Erythroblast (primary cell): ENCODE measurements around the gene ITGAD.

Source experiments
- DNase-seq, 2 experiments: peaks; one replicate each; lab custom pipeline; 2025; lab: John Stamatoyannopoulos, UW
- GATA1 ChIP-seq: IDR thresholded peaks from 2 replicates; pipeline ENCODE4 v1.6.1; 2011; ENCODE audit warnings: low read depth, mild to moderate bottlenecking, control low read depth, low read length, moderate library complexity
- POLR2A ChIP-seq: IDR thresholded peaks from 2 replicates; pipeline ENCODE4 v1.6.1; 2011; ENCODE audit warnings: mild to moderate bottlenecking, low read length

The ITGAD gene

DNA sequence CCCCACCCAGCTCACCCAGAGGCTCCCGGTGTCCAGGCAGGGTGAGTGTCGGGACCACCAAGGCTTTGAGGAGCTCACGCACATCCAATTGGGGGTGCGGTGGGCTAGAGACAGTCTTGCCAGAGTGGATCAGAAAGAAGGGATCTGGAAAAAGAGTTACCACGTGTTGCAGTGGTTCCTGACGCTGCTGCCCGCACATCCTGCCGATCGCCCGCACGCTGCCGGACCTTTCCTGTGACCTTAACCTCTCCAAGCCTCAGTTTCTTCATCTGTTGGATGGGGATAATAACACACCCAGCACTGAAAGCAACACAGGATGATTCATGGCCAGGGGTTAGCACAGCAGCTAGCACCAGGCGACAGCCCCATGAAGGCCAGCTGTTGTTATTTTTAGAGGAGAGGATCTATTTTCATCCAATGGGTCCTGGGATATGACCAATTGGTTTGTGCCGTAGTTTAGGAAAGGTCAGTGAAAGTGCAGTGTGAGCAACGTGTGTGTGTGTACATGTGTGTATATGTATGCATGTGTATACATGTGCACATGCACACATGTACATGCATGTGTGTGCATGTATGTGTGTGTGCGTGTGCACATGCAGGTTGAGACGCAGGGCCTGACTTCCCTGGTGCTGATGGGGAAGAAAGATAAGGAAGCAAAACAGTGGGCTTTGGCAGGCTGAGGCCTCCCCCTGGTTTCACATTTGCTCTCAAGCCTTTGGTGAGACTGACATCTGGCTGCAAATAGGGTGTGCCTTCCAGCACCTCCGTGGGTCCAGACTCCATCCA is 35.6 kb upstream of the ITGAD start:
- DNase-seq, result no peak
- TF ChIP-seq POLR2A (no peak), GATA1 (no peak)

DNA sequence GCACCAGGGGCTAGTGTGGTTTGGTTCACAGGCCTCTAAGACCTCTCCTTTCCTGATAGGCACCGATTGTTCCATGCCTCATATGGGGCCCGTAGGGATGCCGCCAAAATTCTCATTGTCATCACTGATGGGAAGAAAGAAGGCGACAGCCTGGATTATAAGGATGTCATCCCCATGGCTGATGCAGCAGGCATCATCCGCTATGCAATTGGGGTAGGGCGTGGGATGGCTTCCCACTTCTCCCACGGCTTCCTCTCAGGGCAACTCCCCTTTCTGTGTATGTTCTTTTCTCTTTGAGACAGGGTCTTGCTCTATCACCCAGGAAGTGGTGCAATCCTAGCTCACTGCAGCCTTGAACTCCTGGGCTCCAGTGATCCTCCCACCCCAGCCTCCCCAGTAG is 32.9 kb upstream of the ITGAD start:
- TF ChIP-seq POLR2A (no peak), GATA1 (no peak)
- no peak for DNase-seq

DNA sequence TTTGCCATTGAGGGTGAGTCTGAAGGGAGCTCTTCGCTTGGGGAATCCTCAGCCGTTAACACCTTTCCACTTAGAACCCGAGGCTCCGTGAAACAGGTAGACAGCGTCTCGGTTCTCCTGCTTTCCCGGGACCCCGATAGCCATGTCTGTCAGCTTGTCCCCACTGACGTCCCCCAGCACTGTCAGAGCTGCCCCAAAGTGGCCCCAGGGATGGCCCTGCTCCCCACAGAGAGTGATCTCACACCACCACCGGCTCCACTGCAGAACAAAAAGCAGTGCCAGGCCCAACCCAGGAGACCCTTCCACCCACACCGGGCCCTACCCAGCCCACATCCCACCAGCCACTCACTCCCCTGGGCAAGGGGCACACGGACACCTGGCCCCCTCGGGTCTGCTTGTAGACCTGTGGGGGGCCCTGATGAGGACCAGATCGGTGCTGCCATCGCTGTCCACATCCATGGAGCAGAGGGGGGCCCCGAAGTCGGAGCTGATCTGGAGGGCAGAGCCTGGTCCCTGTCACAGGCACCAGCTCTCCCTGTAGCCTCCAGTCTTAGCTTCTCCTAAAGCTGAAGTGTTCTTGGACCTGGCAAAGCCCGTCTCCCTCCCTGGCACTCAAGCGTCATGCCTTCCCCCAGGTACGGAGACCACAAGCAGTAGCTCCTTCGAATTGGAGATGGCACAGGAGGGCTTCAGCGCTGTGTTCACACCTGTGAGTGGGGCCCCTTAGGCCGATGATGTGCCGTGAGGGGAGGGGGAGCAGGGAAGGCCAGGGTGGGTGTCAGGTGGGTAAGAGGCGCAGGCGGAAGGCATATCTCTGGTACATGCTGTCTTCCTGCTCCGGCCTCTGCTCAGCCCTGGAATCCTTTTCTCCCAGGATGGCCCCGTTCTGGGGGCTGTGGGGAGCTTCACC is 31.7 kb upstream of the ITGAD start:
- DNase-seq, result no peak
- TF ChIP-seq POLR2A (no peak), GATA1 (no peak)

GRCh38 chr16:31362476-31363405 is 30.4 kb upstream of the ITGAD start:
- DNase-seq, result no peak
- TF ChIP-seq POLR2A (no peak), GATA1 (no peak)

GRCh38 chr16:31363721-31364120 is 29.4 kb upstream of the ITGAD start:
- DNase-seq, result no peak
- TF ChIP-seq POLR2A (no peak), GATA1 (no peak)

DNA sequence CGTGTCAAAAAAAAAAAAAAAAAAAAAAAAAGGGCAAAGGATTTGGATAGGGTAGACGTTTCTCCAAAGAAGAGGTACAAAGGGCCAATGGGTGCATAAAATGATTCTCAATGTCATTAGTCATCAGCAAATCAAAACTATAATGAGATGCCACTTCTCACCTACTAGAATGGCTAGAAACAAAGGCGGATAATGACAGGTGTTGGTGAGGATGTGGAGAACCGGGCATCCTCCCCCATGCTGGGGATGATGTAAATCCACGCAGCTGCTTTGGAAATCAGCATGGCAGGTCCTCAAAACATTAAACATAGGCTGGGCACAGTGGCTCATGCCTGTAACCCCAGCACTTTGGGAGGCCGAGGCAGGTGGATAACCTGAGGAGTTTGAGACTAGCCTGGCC is 28.7 kb upstream of the ITGAD start:
- TF ChIP-seq POLR2A (no peak), GATA1 (no peak)
- DNase-seq, result no peak

GRCh38 chr16:31365131-31365865 is 27.8 kb upstream of the ITGAD start:
- TF ChIP-seq GATA1 (no peak), POLR2A (no peak)
- no peak for DNase-seq

DNA sequence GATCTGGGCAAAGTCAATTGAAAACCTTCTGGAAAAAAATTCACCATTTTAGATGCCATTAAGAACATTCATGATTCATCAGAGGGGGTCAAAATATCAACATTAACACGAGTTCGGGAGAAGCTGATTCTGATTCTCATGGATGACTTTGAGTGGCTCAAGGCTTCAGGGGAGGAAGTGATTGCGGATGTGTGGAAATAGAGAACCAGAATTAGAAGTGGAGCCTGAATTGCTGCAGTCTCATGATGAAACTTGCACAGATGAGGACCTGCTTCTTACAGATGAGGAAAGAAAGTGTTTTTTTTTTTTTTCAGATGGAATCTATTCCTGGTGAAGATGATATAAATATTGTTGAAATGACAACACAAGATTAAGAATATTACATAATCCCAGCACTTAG is 25.3 kb upstream of the ITGAD start:
- no peak for TF ChIP-seq GATA1
- no peak for TF ChIP-seq POLR2A
- no peak for DNase-seq

DNA sequence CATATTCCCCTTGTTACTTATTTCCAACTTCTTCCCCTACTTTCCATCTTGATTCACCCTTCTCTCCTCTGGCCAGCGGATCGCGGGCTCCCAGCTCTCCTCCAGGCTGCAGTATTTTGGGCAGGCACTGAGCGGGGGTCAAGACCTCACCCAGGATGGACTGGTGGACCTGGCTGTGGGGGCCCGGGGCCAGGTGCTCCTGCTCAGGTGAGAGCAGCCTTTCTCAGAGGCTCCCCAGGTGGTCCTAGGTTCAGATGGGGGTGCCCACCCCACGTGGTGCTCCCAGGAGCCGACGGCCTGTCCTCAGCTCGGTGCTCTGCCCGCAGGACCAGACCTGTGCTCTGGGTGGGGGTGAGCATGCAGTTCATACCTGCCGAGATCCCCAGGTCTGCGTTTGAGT is 22.1 kb upstream of the ITGAD start:
- DNase-seq, result no peak
- TF ChIP-seq GATA1 (no peak), POLR2A (no peak)

DNA sequence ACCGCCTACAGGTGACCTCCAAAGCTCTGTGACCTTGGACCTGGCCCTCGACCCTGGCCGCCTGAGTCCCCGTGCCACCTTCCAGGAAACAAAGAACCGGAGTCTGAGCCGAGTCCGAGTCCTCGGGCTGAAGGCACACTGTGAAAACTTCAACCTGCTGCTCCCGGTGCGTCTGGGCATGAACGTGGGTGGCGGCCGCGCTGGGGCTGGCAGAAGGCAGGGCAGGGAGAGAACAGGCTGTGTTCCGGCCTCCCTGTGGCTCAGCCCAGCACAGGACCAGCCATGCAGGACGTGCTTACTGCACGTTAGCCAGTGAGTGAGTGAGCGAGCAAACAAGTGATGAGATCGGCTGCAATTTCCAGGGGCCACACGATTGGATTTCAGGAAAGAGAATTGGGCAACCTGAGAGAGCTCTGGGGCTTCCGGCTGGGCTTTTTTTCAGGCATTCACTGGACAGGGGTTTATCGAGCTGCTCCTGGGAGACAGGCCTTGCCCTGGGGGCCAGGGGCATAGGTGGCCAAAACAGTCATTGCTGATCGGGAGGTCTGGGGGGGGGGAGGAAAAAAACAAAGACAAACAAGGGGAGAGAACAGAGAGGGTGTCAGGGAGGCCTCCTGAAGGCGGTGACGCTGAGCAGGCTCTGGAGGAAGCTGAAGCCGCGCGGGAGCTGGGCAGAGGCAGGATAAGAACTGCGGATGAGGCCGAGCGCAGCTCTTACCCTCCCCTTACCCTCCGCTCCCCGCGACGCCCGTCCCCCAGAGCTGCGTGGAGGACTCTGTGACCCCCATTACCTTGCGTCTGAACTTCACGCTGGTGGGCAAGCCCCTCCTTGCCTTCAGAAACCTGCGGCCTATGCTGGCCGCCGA is 21.3 kb upstream of the ITGAD start:
- TF ChIP-seq GATA1 (no peak), POLR2A (no peak)
- no peak for DNase-seq

- TF ChIP-seq GATA1 (no peak), POLR2A (no peak)
- DNase-seq, result no peak
Measured at GRCh38 chr16:31373235-31373634, 19.9 kb upstream of the ITGAD start.

GRCh38 chr16:31375231-31375630 is 17.9 kb upstream of the ITGAD start:
- DNase-seq, result no peak
- no peak for TF ChIP-seq GATA1
- TF ChIP-seq POLR2A, result no peak

DNA sequence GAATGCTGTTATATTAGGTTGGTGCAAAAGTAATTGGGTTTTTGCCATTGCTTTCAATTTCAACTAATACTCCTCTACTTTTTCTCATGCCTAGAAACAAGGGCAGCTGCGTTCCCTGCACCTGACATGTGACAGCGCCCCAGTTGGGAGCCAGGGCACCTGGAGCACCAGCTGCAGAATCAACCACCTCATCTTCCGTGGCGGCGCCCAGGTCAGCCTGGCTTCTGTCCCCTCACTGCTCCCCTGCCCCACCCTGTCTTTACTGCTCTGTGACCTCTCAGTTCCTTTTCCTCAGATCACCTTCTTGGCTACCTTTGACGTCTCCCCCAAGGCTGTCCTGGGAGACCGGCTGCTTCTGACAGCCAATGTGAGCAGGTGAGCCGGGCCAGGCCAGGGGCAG is 16.4 kb upstream of the ITGAD start:
- DNase-seq, result no peak
- TF ChIP-seq POLR2A (no peak), GATA1 (no peak)
